HG02798 (cell line): Measurements from ENCODE around the gene COPS8.

Experiments
- ATAC-seq: cut with Tn5 transposase; IDR thresholded peaks from one replicate; pipeline ENCODE4 v1.9.1; 2021; ENCODE audit warnings: mild to moderate bottlenecking; ENCODE audit not compliant: unreplicated experiment, poor library complexity

The COPS8 gene

DNA sequence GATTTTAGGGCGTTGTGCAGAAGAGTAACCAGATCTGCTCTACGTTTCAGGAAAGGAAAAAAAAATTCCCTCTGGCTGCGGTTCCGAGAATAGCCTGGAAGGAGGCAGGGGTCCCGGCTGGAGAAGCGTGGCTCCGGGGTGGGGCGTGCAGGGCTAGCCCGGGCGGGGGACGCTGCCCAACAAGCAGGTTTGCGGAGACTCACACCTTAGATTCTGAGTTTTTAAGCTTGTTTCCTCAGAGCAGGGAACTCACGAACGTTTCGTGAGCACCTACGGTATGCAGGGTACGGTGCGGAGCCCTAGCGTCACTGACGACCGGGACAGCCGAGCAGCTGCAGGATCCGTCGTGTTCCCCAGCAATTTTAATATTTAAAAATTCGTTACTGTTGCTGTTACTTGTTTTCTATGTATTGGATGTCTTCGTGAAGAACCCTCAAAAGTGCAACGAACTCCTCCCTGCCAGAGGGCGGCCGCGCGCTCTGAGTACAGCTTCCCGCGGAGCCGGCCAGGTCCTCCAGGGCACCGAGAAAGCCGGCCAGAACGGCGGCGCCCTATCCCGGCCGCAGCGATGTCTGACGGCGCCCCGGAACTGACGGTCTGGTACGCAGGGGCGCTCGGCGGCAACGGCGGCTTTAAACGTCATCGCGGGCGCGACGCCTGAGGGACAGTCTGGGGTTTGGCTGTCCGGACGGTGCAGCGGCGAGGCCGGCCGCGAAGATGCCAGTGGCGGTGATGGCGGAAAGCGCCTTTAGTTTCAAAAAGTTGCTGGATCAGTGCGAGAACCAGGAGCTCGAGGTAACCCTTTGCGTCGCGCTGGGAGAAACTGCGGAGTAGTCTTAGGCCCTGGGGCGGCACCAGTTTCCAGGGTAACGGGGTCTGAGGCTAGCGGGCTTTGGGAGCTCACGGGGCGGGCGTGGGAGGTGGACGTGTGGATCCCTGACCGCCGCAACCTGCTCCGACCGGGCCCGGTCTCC lies at the start of gene COPS8:
COPS8 (plus strand) TSS at position 642 of the 974 bp plus-strand sequence; CDS start at position 718, 76 bp downstream.
- ATAC-seq, result peak; percentile 99

DNA sequence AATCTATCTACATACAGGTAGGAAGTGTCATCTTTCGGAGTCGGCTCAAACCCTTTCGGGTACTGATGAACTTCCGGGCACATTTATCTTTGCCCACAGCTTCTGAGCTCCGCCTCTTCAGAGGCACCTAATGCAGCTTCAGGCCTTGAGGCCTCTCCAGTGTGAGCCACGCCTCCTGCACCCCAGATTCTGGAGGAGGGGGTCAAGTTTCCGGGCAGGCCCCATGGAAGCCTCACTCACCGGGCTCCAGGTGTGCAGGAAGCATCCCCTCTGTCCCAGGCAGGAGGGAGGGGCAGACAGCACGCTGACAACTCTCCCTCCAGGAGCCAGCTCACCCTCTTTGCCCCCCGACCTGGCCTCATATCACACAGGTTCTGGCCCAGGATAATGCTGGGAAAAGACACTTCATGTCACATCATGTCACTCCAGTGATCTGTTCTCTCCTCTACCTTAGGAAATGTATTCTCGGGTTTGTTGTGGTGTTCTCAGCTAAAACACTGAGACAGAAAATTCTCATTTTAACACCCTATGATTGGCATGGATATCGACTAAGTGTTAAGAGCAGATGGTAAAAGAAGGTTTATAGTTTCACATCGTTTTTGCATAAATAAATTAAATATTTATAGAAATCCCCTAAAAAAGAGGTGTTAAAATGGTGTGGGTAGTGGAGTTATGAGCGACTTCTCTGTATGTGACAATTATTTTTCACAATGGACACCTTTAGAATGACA lies 46.2 kb upstream of the COPS8 start:
- ATAC-seq, result no peak

DNA sequence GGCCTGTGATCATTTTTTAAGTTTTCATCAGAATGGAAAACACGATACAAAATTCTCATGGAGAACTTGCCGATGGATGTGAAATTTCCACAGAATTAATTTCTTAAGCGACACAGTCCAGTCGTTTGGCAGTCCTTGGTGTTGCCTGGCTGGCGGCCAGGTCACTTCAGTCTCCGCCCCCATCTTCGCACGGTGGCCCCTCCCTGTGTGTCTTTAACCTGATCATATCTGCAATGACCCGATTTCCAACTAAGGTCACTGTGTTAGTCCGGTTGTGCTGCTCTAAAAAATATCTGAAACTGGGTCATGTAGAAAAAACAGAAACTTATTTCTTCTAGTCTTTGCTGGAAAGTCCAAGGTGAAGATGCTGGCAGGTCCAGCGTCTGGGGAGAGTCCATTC lies 44.5 kb upstream of the COPS8 start:
- no peak for ATAC-seq

DNA sequence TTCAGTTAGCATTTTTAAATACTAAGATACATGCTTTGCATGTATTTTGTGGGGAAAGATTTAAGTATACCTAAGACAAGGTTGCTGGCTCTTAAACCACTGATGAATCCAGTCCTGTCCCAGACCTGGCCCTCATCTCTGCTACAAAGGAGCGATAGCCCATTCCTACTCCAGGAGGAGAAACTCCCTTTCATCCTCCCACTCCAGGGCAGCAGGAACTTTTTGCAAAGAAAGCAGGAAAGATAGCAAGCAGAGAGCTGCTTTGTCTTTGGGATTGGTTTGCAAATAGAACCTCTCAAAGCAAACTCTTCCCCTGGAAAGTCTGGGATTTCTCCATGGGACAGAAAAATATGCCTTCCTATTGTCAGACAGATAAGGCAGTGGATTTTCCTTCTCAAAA lies 43.6 kb upstream of the COPS8 start:
- no peak for ATAC-seq

DNA sequence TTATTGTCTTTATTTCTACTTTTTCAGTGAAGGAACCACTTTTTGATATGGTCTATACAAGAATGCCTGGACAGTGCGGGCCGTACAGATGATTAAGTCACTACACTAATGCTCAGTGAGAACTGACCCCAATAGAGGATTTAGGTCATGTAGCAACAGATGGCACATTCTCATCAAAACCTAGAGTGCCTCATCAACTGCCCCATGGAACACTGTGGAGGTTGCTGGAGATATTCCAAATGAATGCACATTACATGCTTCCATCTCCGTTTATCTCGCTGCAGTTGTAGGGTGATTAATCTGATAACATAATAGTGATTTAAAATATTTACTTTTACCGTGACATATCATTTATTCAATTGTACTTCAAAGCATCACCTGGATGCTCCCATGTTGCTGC lies 41.8 kb upstream of the COPS8 start:
- ATAC-seq, result no peak

DNA sequence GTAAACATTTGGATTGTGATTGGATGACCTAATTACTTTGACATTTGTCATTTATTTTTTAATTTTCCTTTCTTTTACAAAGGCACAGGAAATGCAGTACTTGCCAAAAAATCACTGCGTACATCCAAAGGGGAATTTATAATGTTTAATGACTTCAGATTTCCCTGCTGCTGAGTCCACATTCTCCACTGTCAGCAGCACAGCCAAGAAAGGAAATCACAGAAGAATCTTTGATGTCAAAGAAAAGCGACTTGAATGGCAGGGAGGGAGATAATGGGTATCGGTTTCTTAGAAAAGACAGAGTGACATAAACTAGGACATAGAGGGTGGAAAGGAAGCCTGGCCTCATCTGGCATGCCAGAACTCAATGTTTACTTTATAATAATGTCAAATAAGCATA lies 41.4 kb upstream of the COPS8 start:
- no peak for ATAC-seq

DNA sequence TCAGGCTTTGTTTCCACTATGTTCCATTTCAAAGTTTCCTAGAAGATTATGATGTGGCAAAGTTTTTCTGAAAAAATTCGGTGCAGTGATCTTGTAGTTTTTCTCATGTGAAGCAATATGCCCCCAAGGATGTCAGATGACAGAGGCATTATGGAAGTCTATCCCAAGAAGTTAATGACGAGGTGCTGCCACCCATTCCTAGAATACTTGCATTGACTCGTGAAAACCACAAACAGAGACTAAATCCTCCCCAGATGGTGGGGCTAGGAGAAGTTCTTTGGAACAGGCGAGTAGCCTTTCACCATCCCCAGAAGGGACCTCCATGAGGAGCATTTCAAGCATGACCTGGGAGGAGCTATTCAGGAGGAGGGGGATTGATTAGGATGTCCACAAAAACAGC lies 40.2 kb upstream of the COPS8 start:
- no peak for ATAC-seq

DNA sequence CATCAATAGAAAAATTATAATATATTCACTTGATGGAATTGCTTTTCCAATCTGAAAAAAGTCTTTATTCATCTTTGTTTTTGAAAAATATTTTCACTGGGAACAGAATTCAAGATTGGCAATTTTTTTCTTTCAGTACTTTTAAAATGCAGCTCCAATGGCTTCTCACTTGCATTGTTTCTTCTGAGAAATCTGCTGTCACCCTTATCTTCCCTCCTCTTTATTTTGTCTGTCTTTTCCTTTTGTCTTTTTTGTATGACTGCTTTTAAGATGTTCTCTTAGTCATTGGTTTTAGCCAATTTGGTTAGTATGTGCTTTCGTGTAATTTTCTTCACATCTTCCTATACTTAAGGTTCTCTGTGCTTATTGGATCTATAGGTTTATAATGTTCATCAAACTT lies 37.1 kb upstream of the COPS8 start:
- no peak for ATAC-seq

DNA sequence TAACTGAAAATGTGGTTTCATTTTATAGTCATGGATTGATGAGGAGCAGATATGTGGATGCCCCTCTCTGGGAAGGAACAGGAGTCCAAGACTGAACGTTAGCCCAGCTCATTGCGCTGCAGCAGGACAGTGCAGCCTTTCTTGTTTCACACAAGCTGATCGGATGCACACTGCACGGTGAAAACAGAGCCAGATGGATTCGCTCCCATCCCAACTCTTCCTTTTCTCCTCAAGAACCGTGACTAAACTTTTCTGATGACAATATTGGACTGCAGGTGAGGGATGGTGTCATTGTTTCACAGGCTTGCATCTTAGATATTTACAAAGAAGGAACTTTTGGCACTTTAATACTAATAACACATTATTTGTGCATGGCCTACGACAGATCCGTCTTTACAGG lies 33.8 kb upstream of the COPS8 start:
- ATAC-seq, result no peak

DNA sequence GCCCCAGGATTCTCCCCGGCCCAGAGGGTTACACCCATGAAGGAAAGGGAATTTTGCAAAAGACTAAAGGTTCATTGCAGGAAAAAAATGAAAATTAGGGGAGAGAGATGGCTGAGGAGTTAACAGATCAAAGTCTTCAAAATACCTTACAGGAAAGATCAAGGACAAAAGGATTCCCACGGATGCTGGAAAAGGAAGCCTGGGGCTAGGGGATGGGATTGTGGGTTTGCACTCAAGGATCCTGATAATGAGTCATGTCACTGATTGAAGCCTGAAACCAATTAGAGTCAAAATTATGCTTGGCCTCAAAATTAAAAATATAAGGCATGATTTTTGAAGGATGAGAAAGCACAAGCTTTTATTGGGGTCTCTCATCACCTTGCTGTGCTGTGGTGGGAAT lies 32.6 kb upstream of the COPS8 start:
- no peak for ATAC-seq

DNA sequence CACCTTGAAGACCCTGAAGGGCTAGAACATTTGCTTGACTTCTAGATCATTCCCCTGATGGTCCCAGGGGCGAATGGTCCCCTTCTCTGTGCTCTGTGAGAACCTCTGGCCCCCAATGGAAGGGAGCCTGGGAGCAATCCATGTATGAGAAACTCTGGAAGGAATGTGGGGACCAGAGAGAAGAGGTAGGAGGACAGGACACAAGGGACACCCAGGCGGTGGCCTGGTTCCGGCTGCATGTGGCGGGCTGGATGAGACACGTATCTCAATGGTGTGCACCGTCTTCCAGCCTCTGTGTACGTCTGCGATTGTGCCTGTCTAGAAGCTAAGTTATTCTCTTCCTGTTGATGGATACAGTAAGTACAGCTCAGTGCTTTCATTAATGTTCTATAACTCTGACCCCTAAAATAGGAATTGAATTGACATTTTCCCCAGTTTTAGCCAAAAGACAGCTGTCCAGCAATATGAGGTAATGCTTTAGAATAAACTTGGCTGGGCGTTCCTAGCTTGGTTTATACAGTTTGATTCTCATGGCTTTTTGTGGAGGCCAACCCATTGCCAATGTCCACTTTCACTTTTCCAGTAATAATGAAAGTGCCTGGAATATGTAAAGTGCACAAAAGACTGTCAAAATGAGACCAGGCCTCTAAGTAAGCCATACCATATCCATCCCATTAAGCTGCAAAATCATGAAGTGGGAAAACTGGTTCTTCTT lies 30.1 kb upstream of the COPS8 start:
- no peak for ATAC-seq

DNA sequence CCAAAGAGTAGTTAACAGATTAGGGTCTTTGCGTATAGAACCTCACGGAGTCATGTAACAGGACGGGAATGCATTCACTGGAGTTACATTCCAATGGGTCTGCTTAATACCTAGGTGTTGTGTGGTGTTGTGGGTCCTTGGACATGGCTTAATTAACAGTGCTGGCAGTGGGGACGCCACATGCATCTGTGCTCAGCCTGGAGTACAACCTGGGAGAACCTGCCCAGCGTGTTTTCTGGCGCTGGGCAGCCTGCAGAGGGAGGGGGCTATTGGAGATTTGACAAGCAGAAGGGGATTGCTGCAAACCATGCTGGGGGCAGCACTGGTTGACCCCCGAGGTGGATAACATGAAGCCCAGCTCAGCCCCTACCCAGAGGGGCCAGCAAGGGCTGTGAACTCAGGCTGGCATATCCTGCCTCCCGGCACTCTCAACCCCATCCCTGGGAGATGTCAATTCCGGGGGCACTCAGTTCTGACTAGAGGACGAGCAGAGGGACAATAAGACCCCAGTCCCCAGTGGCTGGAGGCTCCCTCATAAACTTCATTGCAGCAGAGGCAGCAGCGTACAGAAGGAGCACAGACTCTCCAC lies 29.3 kb upstream of the COPS8 start:
- ATAC-seq, result no peak

DNA sequence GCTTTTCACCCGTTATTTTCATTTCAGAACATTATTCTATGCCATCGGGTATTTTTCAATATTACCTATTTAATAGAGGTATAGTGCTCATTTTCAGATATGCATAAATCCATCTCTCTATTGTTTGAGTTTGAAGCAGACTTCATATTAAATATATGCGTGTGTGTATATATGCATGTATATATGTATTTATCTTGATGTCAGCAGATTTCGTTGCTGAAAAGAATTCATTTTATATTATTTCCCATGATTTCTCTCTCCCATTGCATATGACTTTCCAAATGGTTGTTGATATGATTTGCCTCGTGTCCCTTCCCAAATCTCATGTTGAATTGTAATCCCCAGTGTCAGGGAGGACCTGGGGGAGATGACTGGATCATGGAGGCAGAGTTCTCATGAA lies 28.6 kb upstream of the COPS8 start:
- ATAC-seq, result no peak

DNA sequence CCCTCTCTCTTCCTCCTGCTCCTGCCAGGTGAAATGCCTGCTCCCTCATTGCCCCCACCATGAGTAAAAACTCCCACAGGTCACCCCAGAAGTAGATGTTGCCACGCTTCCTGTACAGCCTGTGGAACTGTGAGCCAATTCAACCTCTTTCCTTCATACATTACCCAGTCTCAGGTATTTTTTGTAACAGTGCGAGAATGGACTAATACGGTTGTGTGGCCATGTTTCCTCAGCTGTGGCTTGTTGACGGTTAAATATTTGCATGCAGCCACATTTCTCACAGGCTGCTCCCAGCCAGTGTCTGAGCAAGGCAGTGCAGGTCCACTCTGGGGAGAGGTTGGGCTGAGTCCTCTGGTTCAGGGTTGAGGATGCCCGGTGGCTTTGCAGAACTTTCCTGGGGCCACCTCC lies 27.8 kb upstream of the COPS8 start:
- peak; percentile 85 for ATAC-seq

DNA sequence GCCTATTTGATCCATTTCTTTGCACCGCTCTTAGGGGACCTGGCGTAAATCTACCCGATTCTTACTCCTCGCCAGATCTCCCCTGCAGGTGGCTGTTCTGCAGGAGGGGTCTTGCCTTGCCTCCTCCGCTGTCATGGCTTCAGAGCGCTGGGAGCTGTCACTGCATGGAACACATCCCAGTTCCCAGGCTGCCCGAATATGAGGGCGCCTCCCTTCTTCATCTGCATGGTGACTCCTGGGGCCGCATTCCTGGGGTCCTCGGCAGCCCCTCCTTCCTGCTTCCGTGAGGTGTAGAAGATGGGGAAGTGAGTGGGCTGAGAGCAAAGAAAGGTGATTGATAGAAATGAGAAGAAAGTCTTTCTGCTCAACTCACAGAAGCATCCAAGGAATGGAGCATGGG lies 27.3 kb upstream of the COPS8 start:
- no peak for ATAC-seq

DNA sequence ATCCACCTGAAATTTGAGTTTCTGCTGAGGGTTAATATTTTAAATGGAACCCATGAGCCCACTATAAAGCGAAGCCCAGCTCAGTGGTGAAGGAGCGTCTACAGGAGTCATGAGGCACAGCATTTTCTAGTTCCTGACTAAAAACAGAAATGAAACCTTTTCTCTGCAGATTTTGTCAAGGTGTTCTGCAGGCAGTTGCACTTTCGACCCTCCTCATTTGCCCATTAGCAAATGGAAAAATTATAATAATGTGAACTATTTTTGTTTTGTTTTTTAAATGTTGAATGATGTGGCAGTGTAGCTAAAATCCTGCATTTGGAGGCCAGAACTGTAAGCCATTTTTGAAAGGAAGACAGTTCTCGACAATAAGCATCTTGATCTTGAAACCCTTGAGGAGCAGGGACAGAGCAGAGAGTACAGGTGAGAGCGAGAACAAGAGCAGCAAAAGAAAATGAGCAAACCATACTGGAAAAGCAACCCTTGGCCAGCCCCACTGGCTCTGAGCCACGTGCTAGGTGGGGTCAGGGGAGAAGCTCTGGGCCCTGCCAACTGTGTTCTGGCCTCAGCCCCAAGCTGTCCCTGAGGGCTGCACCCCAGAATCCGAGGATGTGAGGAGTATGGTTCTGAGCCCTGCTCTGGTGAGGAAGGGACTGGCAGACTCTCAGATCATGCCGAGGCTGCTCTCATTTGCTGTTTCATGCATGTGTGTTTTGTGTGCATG lies 26.4 kb upstream of the COPS8 start:
- peak; percentile 80 for ATAC-seq

DNA sequence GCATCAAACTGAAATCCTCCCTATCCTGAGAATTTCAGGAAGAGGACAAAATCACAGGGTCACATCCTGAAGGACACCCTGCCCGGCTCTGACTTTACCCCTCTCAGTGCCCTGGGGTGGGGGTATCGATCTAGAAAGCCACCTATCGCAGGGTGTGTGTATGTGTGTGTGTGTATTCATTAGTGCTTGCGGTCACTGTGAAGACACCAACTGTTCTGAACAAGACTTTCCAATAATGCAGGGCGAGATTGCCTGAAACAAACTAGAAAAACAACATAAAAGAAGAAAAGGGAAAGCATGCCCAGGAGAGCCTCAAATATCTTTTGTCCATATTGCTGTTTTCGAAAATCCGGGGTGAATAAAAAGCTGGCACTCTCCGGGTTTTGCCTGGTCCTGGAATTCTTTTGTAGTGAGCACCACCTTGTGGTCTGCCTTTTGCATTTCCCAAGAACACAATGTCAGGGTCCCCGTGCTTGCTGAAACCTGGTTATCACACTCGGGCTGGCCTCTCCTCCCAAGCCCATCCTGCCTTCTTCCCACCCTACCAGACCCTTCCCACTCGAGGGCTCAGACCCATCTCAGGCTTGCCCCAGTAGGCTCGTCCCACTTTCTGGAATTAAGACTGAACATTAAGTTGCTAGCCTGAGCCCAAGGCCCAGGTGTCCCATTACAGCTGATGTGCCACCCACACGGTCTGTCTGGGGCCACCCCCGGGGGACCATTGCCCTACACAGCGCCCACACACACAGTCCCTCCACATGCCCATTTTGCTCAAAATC lies 25.0 kb upstream of the COPS8 start:
- ATAC-seq, result no peak

DNA sequence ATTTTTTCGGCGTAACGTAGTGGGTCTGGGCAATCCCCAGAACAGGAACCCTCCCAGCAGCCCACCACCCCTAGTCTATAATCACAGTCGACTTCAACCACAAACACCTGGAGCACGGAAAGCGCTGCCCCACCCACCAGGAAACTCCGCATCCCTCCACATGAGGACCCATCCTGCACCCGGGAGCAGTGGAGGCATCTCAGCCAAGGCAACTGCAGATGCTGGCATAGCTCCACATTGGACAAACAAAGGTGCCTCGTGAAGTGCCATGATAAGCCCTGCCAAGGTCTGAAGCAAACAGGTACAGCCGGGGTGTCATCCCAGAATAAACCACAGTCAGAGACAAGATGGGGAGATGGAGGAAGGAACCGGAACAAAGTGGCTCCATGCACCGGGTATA lies 24.3 kb upstream of the COPS8 start:
- no peak for ATAC-seq

DNA sequence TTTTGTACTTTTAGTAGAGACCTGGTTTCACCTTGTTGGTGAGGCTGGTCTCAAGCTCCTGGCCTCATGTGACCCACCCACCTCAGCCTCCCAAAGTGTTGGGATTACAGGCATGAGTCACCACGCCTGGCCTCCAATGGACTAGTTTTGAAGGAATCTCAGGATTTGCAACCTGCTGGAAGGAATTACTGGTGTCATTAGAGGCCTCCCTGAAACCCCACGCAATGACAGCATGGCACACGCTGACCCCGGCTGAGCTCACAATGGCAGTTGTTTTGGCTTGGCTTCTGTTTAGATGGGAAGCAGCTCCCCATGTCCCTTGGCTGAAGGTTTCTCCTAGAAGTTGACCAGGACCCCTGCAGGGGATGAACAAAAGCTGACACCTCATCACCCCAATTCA lies 23.1 kb upstream of the COPS8 start:
- no peak for ATAC-seq
